C4-2B (cell line): ENCODE data around the gene USP34.
A peak's percentile ranks its signal among the peaks of the same experiment; 100 is the strongest.

Experiments
- H3K27ac ChIP-seq: fragments of 450-650 bp; 2 replicates; pipeline ENCODE4 v1.5.1; 2017
- ZFX ChIP-seq: fragments of 450-650 bp; IDR thresholded peaks from 2 replicates; pipeline ENCODE4 v1.6.1; 2017
- TF ChIP-seq, protein P1 (sequence below): fragments of 450-650 bp; conservative IDR thresholded peaks from 2 replicates; pipeline ENCODE4 v1.5.1; 2017; ENCODE audit warnings: mild to moderate bottlenecking

Gene USP34

DNA sequence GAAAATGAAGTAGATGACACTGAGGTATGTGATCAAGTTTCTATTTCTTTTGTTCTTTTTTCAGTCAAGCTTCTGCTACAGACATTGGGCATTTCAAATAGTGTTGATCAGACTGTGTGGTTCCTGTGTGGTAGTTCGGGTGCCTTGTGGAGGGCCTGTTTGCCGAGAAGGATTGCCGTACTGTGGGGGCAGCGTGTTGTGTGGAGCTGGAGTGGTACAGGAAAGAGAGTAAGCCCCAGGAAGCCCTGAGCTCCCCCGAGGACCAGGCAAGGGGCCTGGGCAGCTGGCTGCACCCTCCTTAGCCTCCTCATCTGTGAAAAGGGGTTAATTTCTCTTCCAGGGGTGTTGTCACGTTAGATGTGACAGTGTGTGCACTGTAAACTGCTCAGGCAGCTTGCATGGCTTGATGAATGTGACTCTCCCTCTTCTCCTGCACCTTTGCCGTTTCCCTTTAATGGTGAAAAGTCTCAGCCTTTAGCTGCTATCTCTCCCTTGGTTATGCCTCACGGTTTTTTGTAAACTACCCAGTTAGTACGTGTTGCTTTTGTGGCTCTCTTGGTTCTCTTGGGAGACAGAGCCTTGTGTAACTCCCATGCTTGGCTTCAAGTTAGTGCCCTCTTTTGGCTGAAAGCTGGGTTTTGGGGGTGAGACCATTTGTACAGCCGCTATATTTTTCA lies 289.4 kb downstream of the USP34 start:
- no peak overlapping the region for H3K27ac ChIP-seq
- TF ChIP-seq ZFX, result no peak
- TF ChIP-seq, protein P1, sequence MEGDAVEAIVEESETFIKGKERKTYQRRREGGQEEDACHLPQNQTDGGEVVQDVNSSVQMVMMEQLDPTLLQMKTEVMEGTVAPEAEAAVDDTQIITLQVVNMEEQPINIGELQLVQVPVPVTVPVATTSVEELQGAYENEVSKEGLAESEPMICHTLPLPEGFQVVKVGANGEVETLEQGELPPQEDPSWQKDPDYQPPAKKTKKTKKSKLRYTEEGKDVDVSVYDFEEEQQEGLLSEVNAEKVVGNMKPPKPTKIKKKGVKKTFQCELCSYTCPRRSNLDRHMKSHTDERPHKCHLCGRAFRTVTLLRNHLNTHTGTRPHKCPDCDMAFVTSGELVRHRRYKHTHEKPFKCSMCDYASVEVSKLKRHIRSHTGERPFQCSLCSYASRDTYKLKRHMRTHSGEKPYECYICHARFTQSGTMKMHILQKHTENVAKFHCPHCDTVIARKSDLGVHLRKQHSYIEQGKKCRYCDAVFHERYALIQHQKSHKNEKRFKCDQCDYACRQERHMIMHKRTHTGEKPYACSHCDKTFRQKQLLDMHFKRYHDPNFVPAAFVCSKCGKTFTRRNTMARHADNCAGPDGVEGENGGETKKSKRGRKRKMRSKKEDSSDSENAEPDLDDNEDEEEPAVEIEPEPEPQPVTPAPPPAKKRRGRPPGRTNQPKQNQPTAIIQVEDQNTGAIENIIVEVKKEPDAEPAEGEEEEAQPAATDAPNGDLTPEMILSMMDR, result no peak

DNA sequence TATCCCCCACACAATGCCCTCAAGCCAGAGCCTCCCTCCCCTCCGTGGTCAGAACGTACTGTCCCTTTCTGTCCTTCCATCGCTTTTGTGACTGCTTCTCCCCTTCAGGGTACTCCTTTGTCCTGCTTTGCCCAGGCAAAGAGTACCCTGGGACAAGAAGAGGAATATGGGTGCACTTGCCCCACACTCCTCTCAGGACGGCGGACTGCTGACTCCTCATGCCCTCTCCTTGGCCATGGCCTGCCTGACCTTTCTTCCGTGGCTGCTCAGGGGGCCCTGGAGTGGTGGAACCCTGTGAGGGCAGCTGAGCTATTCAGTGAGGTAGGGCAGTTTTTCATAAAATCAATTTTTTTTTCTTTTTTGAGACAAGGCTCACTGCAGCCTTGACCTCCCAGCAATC lies 290.2 kb downstream of the USP34 start:
- no peak for TF ChIP-seq ZFX
- TF ChIP-seq, protein P1, result no peak
- no peak overlapping the region for H3K27ac ChIP-seq

DNA sequence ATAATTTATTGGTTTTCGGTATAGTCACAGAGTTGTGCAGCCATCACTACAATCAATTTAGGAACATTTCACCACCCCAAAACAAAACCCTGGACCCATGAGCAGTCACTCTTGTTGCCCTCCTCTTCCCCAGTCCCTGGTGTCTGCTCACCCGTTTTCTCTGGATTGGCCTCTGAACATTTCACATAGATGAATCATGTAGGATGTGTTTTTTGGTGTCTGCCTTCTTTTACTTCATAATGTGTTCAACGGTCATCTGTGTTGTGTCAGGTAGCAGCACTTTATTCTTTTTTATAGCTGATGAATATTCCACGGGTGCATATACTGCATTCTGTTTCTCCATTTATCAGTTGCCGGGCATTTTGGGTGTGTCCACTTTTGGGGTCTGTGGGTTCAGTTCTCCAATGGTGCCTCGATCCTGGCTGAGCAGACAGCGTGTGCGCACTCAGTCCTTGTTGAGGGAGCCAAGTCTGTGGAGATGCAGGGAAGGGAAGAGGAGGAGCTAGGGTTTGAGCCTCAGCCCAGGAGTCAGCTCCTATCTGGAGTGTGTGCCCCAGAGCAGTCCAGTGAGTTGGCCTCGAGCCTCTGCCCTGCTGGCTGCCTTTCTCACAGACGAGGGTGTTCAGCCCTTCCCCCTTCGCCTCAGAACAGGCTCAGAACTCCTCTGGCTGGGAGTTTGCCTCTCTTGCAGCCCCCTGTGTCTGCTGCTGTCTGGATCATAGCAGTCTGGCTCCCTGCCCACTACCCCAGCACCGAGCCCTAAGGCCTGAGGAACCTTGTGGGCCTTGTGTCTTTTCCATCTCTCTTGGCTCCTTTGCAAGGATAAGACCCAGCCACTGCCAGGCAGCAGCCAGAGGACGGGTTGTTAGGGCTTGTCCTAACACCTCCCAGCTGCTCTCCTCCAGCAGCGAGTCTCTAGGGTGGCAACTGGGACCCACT lies 290.9 kb downstream of the USP34 start:
- TF ChIP-seq, protein P1, result no peak
- TF ChIP-seq ZFX, result no peak
- no peak overlapping the region for H3K27ac ChIP-seq

DNA sequence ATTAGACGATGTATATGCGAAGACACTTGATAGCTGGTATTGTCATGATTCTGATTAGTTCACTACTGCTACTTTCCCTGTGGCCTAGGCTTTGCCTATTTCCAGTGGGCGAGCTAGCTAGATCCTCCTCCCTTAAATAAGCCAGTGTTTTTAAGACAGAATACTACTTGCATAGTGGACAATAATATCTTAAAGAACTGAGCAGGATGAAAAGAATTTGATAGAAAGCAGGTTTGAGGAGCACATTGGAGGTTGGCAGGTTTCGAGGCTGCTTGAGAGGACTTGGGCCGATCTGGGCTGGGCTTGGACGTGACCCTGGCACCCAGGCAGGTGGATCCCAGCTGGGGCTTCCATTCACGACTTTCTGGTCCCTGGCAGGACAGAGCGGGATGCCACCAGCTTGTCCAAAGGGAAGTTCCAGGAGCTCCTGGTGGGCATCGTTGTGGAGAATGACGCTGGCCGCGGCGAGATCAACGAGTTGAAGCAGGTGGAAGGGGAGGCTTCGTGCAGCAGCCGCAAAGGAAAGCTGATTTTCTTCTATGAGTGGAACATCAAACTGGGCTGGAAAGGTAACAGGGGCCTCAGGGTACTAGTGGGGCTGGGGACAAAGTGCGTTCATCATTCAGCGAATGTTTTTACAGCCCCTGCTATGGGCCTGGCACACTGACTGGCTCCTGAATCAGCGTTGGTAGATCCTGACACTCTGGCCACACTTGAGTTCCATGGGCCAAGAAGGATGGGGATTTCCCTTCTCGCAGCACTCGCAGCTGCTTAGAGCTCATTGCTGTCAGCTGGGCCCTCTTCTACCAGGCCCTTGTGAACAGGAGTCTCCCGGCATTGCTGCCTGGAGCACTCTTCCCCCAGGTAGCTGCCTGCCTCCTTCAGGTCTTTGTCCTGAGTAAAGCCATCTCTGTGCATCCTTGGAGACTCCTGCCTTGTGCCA lies 292.0 kb downstream of the USP34 start:
- no peak overlapping the region; the same call in 1 of the 2 replicates for H3K27ac ChIP-seq
- no peak for TF ChIP-seq ZFX
- TF ChIP-seq, protein P1, result no peak

DNA sequence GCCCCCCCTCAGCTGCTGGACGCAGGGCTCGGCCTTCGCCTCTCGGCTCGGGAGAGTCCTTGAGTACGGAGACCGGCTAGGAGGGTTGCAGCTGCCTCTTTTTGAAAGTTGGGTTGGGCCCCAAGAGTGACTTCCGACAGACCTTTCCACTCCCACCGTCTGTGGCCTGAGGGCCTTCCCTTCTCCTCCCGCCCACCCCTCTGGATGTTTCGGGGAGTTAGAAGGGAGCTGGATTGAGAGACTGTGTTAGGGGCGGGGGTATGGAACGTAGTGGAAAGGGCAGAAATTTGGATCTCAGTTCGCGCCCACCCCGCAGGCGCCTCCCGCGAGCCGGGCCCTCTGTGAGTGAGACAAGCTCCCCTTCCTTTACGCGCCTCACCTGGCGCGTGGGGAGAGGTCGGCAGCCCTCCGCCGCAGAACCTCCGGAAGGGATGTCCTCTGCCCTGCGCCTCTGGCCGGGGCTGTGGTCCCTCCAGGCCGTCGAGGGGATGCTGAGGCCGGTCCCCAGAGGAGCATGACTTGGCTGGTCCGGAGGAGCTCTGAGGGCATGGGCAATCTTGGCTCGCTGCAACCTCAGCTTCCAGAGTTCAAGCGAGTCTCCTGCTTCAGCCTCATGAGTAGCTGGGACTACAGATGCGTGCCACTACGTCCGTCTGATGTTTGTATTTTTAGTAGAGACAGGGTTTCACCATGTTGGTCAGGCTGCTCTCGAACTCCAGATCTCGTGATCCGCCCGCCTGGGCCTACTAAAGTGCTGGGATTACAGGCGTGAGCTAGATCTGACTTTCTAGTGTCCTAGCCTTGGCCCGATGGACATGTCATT lies 292.9 kb downstream of the USP34 start:
- peak overlapping the region; percentile 92 for H3K27ac ChIP-seq
- peak; percentile 54 for TF ChIP-seq ZFX
- TF ChIP-seq, protein P1, result no peak
